ENCODE results near the gene ERMP1.
"Not testable (repeated sequence)": the region's sequence is repeated elsewhere in the genome, so short reads cannot be mapped to it uniquely, and the experiment has no call there.

The ERMP1 gene

DNA sequence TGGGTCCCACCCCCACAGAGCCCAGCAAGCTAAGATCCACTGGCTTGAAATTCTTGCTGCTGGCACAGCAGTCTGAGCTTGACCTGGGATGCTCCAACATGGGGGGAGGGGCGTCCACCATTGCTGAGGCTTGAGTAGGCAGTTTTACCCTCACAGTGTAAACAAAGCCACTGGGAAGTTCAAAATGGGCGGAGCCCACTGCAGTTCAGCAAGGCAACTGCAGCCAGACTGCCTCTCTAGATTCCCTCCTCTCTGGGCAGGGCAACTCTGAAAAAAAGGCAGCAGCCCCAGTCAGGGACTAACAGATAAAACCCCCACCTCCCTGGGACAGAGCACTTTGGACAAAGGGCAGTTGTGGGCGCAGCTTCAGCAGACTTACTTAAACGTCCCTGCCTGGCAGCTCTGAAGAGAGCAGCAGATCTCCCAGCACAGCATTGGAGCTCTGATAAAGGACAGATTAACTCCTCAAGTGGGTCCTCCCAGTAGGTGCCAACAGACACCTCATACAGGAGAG, 53.2 kb downstream of the ERMP1 start:
- not testable (repeated sequence) for DNase-seq

DNA sequence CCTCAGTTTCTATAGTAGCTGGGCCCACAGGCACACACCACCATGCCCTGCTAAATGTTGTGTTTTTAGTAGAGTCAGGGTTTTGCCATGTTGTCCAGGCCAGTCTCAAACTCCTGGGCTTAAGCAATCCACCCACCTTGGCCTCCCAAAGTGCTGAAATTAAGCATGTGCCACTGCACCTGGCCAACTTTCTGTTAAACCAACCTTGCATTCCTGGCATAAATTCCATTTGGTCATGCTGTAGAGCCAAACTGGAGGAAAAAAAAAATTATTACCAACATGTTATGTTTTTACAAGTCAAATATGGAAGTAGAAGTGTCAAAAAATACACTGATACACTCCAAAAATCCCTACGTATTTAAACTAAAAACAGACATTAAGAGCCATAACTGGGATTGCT, 54.1 kb downstream of the ERMP1 start:
- DNase-seq = no peak

GRCh38 chr9:5773324-5773999, 59.5 kb downstream of the ERMP1 start:
- no peak for DNase-seq

DNA sequence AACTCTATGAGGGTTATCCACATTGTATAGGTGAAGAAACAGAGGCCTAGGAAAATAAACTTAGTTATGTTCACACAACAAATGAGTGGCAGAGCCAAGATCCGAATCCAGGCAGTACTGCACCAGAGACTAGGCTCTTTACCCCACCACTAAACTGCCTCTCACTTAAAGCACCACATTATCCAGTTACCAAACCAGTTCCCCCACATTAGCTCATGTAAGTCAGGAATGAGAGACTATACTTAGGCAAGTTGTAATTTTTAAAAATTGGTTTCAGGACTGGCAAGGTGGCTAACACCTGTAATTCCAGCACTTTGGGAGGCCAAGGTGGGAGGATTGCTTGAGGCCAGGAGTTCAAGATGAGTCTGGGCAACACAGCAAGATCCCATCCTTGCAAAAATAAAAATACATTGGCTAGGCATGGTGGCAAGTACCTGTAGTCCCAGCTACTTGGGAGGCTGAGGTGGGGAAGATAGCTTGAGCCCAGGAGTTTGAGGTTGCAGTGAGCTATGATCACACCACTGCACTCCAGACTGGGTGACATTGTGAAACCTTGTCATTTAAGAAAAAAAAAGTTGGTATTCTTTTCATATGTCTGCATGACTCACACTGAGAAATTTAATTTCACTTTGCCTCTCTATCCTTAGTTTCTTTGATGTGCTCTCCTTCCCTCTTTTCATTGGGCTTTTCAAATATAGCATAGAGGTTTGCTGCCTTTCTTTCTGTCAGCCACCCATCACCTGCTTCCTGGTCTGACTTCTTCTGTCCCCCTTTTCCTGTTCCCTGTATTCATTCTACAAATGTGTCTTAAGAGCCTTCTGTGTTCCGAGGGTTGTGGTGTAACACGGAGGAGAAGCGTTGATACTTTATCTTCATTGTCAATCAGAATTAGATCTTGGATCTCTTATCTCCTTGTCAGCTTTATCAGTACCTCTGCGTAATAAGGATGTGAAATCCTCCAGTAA, 64.7 kb downstream of the ERMP1 start:
- no peak for DNase-seq

GRCh38 chr9:5764130-5764868, 68.6 kb downstream of the ERMP1 start:
- no peak for DNase-seq

DNA sequence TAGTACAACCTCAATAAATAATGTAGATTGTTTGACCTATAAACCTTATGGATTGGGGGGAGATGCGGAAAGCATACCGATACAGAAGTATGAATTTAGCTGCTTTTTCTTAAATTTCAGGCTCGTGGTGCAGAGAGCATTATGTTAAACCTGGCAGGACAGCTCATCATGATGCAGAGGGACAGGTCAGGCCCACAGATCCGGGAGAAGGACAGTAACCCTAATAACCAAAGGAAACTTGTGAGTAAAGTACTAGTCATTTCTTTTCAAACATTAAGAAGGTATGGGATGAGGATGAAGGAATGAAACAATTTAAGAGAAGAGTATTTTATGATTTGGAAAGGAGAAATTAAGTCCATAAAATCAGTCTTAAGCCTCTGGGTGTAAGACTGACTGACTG, 70.5 kb downstream of the ERMP1 start:
- no peak for DNase-seq

- no peak for DNase-seq
These were observed 72.6 kb downstream of the ERMP1 start for GRCh38 chr9:5760338-5760737.

DNA sequence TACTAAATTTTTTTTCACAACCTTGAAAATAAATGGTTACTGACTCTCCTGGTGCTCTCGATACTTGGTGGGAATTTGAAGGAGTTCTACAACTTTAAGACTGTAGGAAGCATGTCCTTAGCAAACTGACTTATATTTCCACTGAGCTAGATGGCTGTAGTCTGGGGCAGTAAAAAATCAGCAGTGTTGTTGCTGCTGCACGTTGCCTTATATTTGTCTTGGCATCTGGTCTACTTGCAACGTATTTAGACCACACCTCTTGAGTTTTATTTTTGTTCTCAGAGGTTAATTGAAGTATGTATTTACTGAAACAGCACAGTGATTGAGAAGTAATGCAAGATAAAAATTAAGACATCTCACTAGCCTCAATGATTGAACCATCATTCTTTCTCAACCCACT, 76.3 kb downstream of the ERMP1 start:
- DNase-seq = no peak

DNA sequence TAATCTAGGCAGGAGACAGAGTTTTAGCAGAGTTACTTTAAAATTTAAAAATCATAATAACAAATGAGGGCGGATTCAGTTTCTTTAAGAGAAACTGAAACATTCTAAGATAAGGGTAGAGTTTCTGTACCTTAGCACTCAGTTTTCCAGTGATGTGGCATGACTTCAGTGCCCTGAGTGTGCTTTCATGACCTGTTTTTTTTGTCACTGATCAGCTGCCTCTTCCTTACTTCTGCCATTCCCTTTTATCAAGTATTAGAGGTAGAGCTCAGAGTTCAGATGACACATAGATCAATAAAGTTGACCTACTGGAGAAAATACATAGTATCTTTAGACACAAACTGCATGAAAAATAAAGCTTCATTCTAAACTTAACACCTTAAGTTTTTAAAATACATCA, 82.3 kb downstream of the ERMP1 start:
- DNase-seq = no peak

GRCh38 chr9:5749306-5749705, 83.6 kb downstream of the ERMP1 start:
- no peak for DNase-seq

GRCh38 chr9:5748438-5748837, 84.5 kb downstream of the ERMP1 start:
- DNase-seq = no peak

DNA sequence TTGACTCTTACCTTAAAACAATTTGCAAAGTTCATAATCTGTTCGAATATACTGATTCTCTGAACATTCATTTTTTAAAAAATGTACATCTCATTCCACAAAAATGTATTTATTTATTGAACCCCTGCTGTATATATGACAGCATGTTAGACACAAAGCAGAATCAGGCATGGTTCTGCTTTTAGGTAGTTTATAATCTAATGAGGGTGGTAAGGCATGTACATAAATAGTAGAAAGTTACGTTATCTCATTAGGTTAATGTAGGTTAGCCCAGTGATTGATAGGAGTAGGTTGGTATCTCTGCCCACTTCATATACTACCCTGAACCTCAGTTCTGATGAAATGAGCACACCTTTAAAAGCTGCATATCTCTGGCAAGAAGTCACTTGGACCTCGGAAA, 89.8 kb downstream of the ERMP1 start:
- no peak for DNase-seq

DNA sequence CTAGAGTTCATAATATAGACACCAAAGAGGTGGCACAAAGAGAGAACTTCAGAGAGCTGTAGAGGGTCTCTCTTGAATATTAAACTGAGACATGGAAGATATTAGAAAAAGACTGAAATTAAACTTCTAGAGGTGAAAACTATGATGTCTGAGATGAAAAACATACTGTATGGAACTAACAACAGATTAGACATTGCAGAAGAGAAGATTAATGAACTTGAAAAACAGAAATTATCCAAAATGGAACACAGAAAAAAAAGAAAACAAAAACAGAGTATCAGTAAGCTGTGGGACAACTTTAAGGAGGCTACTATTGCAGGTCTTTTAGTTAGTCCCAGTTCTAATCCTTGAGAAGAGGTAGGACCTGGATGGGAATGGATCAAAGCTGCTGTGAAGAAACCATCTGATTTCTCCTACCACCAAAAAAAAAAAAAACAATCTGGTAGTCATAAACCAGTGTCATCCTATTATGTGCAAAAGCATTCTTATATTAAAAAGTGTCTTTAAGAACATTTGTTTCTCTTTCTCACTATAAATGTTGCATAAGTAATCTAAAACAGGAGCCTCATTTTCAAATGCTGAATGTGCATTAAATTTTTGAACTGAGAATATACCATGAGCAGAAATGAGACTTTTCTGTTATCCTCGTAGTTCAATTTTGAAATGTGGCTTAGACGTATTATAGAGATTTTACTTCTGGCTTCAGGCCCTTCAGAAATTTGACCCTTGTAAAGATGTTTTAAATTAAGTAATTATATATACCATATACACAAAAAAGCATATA, 96.2 kb downstream of the ERMP1 start:
- no peak for DNase-seq

DNA sequence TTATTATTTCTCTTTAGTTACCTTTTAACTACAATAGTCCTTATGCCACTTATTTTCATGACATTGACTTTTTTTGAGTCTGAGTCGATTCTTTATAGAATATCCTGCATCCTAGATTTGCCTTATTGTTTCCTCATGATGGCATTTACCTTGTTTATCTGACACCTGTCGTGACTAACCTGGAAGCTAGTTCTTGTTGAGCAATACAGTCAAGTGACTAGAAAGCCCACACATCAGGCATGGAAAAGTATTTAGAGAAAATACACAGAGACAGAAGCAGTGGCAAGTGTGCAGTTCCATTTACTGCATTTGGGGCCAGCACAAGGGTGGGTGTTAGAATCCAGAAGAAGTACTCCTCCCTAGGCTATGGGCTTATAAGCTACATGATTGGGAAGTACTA, 97.8 kb downstream of the ERMP1 start:
- no peak for DNase-seq

All from CD4-positive, alpha-beta T cell treated with Interferon alpha-2 for 1 hour (primary cell).